Measurements from ENCODE around the gene CTSZ.

Gene CTSZ

GRCh38 chr20:59040667-59041066, 33.6 kb upstream of the CTSZ start:
- H3K4me3 ChIP-seq (ENCODE audit: low read length), result no peak overlapping the region
- no peak for TF ChIP-seq CTCF (conservative IDR thresholded peaks at IDR 0.05; ENCODE audit: low read depth, low read length)
- DNase-seq (ENCODE audit: low read depth), result no peak

GRCh38 chr20:59039233-59039632, 32.2 kb upstream of the CTSZ start:
- no peak for TF ChIP-seq CTCF (conservative IDR thresholded peaks at IDR 0.05; ENCODE audit: low read depth, low read length)

GRCh38 chr20:59037386-59037785, 30.3 kb upstream of the CTSZ start:
- no peak overlapping the region for H3K4me3 ChIP-seq (ENCODE audit: low read length)
- DNase-seq (ENCODE audit: low read depth), result no peak
- no peak for TF ChIP-seq CTCF (conservative IDR thresholded peaks at IDR 0.05; ENCODE audit: low read depth, low read length)

More at GRCh38 chr20:59039233-59039632, 32.2 kb upstream of the CTSZ start:
- H3K4me3 ChIP-seq (ENCODE audit: low read length), result no peak overlapping the region
- no peak for DNase-seq (ENCODE audit: low read depth)

GRCh38 chr20:59035381-59035780, 28.3 kb upstream of the CTSZ start:
- no peak overlapping the region for H3K4me3 ChIP-seq (ENCODE audit: low read length)
- DNase-seq (ENCODE audit: low read depth), result no peak
- TF ChIP-seq CTCF (conservative IDR thresholded peaks at IDR 0.05; ENCODE audit: low read depth, low read length), result no peak

- H3K4me3 ChIP-seq (ENCODE audit: low read length), result no peak overlapping the region
- DNase-seq (ENCODE audit: low read depth), result no peak
- TF ChIP-seq CTCF (conservative IDR thresholded peaks at IDR 0.05; ENCODE audit: low read depth, low read length), result no peak
Measured at GRCh38 chr20:59033616-59034165, 26.6 kb upstream of the CTSZ start.

- H3K4me3 ChIP-seq (ENCODE audit: low read length), result peak overlapping the region; percentile 60
- no peak for TF ChIP-seq CTCF (conservative IDR thresholded peaks at IDR 0.05; ENCODE audit: low read depth, low read length)
- DNase-seq (ENCODE audit: low read depth), result no peak
Measured at GRCh38 chr20:59033093-59033492, 26.0 kb upstream of the CTSZ start.

GRCh38 chr20:59032713-59033059, 25.6 kb upstream of the CTSZ start:
- no peak for TF ChIP-seq CTCF (conservative IDR thresholded peaks at IDR 0.05; ENCODE audit: low read depth, low read length)
- DNase-seq (ENCODE audit: low read depth), result no peak
- peak overlapping the region; percentile 60 for H3K4me3 ChIP-seq (ENCODE audit: low read length)
